ENCODE data around the gene PTPRD.

PTPRD gene

DNA sequence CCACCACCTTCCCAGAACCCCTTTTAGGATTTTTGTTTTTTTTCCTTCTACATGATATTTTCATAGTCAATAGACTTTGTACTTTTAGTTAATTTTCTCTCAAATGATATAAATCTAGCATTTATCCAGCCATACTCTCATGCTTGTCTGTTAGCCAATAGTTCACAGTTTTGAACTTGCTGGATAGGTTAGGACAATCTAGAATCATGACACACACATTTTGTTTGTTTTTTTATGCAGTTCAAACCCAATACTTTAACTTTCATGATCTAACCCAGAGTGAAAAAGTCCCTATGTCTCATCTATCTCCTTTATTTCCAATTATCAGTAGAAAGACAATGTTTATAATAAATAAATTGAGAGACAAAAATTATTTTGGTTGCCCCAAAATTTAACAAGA, 2303.5 kb downstream of the PTPRD start:
- no peaks in the 10 kb centered on the region for H3K36me3 ChIP-seq (ENCODE audit: control insufficient read depth in 2 of 2, insufficient read depth in 1 of 2, low read length in 2 of 2)
- no peaks in the 10 kb centered on the region for H3K9me3 ChIP-seq (ENCODE audit: control insufficient read depth, insufficient read depth, low read depth, low read length)
- TF ChIP-seq, protein P1, sequence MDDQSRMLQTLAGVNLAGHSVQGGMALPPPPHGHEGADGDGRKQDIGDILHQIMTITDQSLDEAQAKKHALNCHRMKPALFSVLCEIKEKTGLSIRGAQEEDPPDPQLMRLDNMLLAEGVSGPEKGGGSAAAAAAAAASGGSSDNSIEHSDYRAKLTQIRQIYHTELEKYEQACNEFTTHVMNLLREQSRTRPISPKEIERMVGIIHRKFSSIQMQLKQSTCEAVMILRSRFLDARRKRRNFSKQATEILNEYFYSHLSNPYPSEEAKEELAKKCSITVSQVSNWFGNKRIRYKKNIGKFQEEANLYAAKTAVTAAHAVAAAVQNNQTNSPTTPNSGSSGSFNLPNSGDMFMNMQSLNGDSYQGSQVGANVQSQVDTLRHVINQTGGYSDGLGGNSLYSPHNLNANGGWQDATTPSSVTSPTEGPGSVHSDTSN (CRISPR knock-in tag; IDR thresholded peaks at IDR 0.05): no peak
- TF ChIP-seq SALL2 (tag by site-specific recombination; IDR thresholded peaks at IDR 0.05; ENCODE audit: borderline replicate concordance) (no peak), SP2 (tag by site-specific recombination; IDR thresholded peaks at IDR 0.05) (no peak), ZNF426 (tag by site-specific recombination; IDR thresholded peaks at IDR 0.05) (no peak), ZIC2 (tag by site-specific recombination; IDR thresholded peaks at IDR 0.05) (no peak), ZNF146 (tag by site-specific recombination; IDR thresholded peaks at IDR 0.05) (no peak), ZNF544 (tag by site-specific recombination; IDR thresholded peaks at IDR 0.05) (no peak), ZNF629 (tag by site-specific recombination; IDR thresholded peaks at IDR 0.05) (no peak), ZSCAN23 (tag by site-specific recombination; IDR thresholded peaks at IDR 0.05) (no peak), ZNF433 (tag by site-specific recombination; IDR thresholded peaks at IDR 0.05; ENCODE audit: low read depth) (no peak), MEIS1 (CRISPR knock-in tag; IDR thresholded peaks at IDR 0.05; ENCODE audit: borderline replicate concordance) (no peak), ZNF274 (IDR thresholded peaks at IDR 0.05; ENCODE audit: low read length) (no peak), ZNF274 (tag by site-specific recombination; IDR thresholded peaks at IDR 0.05; ENCODE audit: borderline replicate concordance) (no peak), ZNF214 (tag by site-specific recombination; IDR thresholded peaks at IDR 0.05; ENCODE audit: borderline replicate concordance) (no peak)
- TF ChIP-seq, protein P2, sequence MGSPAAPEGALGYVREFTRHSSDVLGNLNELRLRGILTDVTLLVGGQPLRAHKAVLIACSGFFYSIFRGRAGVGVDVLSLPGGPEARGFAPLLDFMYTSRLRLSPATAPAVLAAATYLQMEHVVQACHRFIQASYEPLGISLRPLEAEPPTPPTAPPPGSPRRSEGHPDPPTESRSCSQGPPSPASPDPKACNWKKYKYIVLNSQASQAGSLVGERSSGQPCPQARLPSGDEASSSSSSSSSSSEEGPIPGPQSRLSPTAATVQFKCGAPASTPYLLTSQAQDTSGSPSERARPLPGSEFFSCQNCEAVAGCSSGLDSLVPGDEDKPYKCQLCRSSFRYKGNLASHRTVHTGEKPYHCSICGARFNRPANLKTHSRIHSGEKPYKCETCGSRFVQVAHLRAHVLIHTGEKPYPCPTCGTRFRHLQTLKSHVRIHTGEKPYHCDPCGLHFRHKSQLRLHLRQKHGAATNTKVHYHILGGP (tag by site-specific recombination; IDR thresholded peaks at IDR 0.05): no peak
- TF ChIP-seq, protein P3, sequence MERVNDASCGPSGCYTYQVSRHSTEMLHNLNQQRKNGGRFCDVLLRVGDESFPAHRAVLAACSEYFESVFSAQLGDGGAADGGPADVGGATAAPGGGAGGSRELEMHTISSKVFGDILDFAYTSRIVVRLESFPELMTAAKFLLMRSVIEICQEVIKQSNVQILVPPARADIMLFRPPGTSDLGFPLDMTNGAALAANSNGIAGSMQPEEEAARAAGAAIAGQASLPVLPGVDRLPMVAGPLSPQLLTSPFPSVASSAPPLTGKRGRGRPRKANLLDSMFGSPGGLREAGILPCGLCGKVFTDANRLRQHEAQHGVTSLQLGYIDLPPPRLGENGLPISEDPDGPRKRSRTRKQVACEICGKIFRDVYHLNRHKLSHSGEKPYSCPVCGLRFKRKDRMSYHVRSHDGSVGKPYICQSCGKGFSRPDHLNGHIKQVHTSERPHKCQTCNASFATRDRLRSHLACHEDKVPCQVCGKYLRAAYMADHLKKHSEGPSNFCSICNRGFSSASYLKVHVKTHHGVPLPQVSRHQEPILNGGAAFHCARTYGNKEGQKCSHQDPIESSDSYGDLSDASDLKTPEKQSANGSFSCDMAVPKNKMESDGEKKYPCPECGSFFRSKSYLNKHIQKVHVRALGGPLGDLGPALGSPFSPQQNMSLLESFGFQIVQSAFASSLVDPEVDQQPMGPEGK (tag by site-specific recombination; IDR thresholded peaks at IDR 0.05): no peak
- TF ChIP-seq, protein P4, sequence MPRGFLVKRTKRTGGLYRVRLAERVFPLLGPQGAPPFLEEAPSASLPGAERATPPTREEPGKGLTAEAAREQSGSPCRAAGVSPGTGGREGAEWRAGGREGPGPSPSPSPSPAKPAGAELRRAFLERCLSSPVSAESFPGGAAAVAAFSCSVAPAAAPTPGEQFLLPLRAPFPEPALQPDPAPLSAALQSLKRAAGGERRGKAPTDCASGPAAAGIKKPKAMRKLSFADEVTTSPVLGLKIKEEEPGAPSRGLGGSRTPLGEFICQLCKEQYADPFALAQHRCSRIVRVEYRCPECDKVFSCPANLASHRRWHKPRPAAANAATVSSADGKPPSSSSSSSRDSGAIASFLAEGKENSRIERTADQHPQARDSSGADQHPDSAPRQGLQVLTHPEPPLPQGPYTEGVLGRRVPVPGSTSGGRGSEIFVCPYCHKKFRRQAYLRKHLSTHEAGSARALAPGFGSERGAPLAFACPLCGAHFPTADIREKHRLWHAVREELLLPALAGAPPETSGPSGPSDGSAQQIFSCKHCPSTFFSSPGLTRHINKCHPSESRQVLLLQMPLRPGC (tag by site-specific recombination; IDR thresholded peaks at IDR 0.05): no peak
- CTCF ChIA-PET: interaction anchor here (0.7 kb wide), 1 partner anchor 61 kb away, joined by 3 read pairs; no protein-coding TSS in a partner anchor
- no peak overlapping the region for H3K27ac ChIP-seq (ENCODE audit: extremely low read depth, low read depth, low read length)
- H3K4me1 ChIP-seq (ENCODE audit: control insufficient read depth, insufficient read depth, low read length): no peaks in the 10 kb centered on the region
- POLR2A ChIA-PET: no interaction called here
- no peak overlapping the region for H3K4me3 ChIP-seq (ENCODE audit: low read depth, low read length)

DNA sequence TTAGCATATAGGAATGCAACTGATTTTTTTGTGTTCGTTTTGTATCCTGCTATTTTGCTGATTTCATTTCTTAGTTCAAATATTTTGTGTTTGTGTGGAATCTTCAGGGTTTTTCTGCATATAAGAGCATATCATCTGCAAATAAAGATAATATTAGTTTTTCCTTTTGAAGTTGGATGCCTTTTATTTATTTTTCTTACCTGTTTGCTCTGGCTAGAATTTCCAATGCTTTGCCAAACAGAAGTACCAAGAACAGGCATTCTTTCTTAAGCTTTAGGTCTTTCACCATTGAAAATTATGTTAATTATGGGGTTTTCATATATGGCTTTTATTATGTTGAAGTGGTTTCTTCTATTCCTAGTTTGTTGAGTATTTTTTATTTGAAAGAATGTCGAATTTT, 2308.1 kb downstream of the PTPRD start:
- H3K4me1 ChIP-seq (ENCODE audit: control insufficient read depth, insufficient read depth, low read length): no peaks in the 10 kb centered on the region
- H3K4me3 ChIP-seq (ENCODE audit: low read depth, low read length): no peak overlapping the region
- ChIA-PET POLR2A (no interaction called here), CTCF (no interaction called here)
- no peak overlapping the region for H3K27ac ChIP-seq (ENCODE audit: extremely low read depth, low read depth, low read length)
- no peaks in the 10 kb centered on the region for H3K36me3 ChIP-seq (ENCODE audit: control insufficient read depth in 2 of 2, insufficient read depth in 1 of 2, low read length in 2 of 2)
- H3K9me3 ChIP-seq (ENCODE audit: control insufficient read depth, insufficient read depth, low read depth, low read length): no peaks in the 10 kb centered on the region
- TF ChIP-seq ZFP37 (tag by site-specific recombination; IDR thresholded peaks at IDR 0.05) (no peak), ZNF629 (tag by site-specific recombination; IDR thresholded peaks at IDR 0.05) (no peak), KLF8 (tag by site-specific recombination; IDR thresholded peaks at IDR 0.05) (no peak), KLF1 (tag by site-specific recombination; IDR thresholded peaks at IDR 0.05) (no peak), ZNF132 (tag by site-specific recombination; IDR thresholded peaks at IDR 0.05; ENCODE audit: borderline replicate concordance) (no peak), KLF10 (tag by site-specific recombination; IDR thresholded peaks at IDR 0.05) (no peak), ZNF391 (tag by site-specific recombination; IDR thresholded peaks at IDR 0.05; ENCODE audit: borderline replicate concordance, low read depth) (no peak), ZNF426 (tag by site-specific recombination; IDR thresholded peaks at IDR 0.05) (no peak), SCRT1 (tag by site-specific recombination; IDR thresholded peaks at IDR 0.05; ENCODE audit: borderline replicate concordance) (no peak), ZXDB (tag by site-specific recombination; IDR thresholded peaks at IDR 0.05) (no peak)
- TF ChIP-seq, protein P5, sequence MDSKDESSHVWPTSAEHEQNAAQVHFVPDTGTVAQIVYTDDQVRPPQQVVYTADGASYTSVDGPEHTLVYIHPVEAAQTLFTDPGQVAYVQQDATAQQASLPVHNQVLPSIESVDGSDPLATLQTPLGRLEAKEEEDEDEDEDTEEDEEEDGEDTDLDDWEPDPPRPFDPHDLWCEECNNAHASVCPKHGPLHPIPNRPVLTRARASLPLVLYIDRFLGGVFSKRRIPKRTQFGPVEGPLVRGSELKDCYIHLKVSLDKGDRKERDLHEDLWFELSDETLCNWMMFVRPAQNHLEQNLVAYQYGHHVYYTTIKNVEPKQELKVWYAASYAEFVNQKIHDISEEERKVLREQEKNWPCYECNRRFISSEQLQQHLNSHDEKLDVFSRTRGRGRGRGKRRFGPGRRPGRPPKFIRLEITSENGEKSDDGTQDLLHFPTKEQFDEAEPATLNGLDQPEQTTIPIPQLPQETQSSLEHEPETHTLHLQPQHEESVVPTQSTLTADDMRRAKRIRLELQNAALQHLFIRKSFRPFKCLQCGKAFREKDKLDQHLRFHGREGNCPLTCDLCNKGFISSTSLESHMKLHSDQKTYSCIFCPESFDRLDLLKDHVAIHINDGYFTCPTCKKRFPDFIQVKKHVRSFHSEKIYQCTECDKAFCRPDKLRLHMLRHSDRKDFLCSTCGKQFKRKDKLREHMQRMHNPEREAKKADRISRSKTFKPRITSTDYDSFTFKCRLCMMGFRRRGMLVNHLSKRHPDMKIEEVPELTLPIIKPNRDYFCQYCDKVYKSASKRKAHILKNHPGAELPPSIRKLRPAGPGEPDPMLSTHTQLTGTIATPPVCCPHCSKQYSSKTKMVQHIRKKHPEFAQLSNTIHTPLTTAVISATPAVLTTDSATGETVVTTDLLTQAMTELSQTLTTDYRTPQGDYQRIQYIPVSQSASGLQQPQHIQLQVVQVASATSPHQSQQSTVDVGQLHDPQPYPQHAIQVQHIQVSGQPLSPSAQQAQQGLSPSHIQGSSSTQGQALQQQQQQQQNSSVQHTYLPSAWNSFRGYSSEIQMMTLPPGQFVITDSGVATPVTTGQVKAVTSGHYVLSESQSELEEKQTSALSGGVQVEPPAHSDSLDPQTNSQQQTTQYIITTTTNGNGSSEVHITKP (tag by site-specific recombination; IDR thresholded peaks at IDR 0.05): no peak
